ENCODE measurements around the gene GPC6.

The GPC6 gene

DNA sequence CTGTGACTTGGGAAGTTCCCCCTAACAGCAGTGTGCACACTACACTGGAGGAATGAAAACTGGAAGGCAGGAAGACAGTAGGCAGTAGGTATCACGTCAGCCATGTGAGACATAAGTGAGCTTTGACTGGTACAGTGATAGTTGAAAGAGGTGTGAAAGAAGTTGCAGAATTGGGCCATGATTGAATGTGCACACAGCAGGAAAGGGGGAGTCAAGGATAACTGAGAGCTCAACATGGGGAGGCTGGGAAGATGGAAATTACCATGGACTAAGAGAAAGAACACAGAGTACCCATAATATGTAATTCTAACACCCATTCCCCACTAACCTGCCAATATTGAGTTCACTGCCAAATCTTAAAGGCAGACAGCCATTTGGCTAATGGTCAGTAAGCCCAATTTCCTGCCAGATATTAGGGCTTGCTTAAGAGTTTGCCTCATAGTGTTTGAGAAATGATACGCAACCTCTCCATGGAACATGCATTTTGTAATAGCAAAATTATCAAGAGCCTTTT, 931.2 kb downstream of the GPC6 start:
- no peaks in the 10 kb centered on the region for H3K36me3 ChIP-seq (ENCODE audit: insufficient read depth, low read depth, low read length)
- H3K27me3 ChIP-seq (ENCODE audit: insufficient read depth, low read length), result no peaks in the 10 kb centered on the region
- no peak overlapping the region for H3K4me3 ChIP-seq (ENCODE audit: low read length)
- no peak overlapping the region for H3K9ac ChIP-seq (ENCODE audit: low read depth, low read length)
- peaks cover 3% of the 10 kb centered on the region; the same call in 1 of the 2 replicates for H3K4me1 ChIP-seq (ENCODE audit: insufficient read depth, low read length)
- 0 out of 2 replicates have a peak, but pooled peaks cover 4% of the 10 kb centered on the region for H3K9me3 ChIP-seq (ENCODE audit: insufficient read depth, low read depth, low read length)
- no peak overlapping the region for H3K27ac ChIP-seq (ENCODE audit: low read length)

DNA sequence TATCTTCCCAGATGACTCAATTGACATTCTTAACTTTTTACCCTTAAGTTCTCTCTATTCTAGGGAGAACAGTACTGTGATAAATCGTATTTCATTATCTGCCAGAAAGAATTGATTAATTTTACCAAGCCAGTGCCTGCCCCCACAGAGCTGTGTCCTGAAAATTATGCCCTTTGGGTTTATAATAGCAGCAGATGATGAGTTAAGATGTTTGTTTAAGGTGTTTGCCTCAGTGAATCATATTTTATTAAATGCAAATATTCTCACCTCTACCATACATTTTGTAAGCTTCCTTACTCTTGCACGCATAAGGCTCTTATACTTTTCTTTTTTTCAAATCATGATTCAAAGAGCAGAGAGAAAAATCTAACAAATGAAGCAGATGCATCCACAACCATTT, 934.3 kb downstream of the GPC6 start:
- Histone ChIP-seq H3K9ac (ENCODE audit: low read depth, low read length) (no peak overlapping the region), H3K4me3 (ENCODE audit: low read length) (no peak overlapping the region), H3K27ac (ENCODE audit: low read length) (no peak overlapping the region), H3K9me3 (ENCODE audit: insufficient read depth, low read depth, low read length) (0 out of 2 replicates have a peak, but pooled peaks cover 4% of the 10 kb centered on the region), H3K27me3 (ENCODE audit: insufficient read depth, low read length) (no peaks in the 10 kb centered on the region), H3K4me1 (ENCODE audit: insufficient read depth, low read length) (no peaks in the 10 kb centered on the region), H3K36me3 (ENCODE audit: insufficient read depth, low read depth, low read length) (no peaks in the 10 kb centered on the region)

DNA sequence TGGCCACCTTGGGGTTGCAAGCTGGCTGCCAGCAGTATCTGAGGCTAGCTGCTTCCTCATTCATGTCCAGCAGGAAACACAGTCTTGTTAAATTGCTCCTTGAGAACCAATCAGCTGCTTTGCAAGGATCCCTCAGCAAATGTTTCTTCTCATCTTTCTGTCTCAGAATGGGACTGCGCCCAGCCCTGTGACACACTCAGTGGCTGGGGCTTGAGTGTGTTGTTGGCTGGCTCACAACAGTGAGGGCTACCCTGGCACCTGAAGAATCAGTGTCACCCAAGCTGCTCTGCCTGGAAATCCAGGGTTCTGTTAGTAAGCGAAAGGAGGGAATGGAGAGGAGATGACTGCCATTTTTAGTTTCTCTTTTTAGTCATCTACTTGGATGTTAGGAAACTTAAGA, 935.7 kb downstream of the GPC6 start:
- Histone ChIP-seq H3K4me1 (ENCODE audit: insufficient read depth, low read length) (no peaks in the 10 kb centered on the region), H3K27me3 (ENCODE audit: insufficient read depth, low read length) (no peaks in the 10 kb centered on the region), H3K36me3 (ENCODE audit: insufficient read depth, low read depth, low read length) (no peaks in the 10 kb centered on the region), H3K27ac (ENCODE audit: low read length) (no peak overlapping the region), H3K9me3 (ENCODE audit: insufficient read depth, low read depth, low read length) (0 out of 2 replicates have a peak, but pooled peaks cover 4% of the 10 kb centered on the region), H3K9ac (ENCODE audit: low read depth, low read length) (no peak overlapping the region), H3K4me3 (ENCODE audit: low read length) (no peak overlapping the region)

DNA sequence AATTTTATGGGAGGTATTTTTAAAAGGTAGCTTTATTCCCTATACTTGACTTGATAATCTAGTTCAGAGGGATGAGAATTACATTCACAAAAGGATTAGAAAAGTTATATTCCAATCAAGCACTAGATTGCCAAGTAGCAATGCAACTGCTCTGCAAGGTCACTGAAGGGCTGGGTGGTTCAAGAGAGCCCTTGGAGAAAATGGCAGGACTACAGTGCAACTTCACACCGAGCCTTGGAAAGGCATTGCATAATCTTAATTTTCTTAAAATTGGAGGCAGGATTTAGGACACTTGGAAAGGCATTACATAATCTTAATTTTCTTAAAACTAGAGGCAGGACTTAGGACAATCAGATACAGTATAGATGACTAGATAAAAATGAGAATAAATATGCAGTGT, 936.9 kb downstream of the GPC6 start:
- H3K4me3 ChIP-seq (ENCODE audit: low read length), result no peak overlapping the region
- no peaks in the 10 kb centered on the region for H3K27me3 ChIP-seq (ENCODE audit: insufficient read depth, low read length)
- H3K36me3 ChIP-seq (ENCODE audit: insufficient read depth, low read depth, low read length), result no peaks in the 10 kb centered on the region
- 0 out of 2 replicates have a peak, but pooled peaks cover 4% of the 10 kb centered on the region for H3K9me3 ChIP-seq (ENCODE audit: insufficient read depth, low read depth, low read length)
- H3K27ac ChIP-seq (ENCODE audit: low read length), result no peak overlapping the region
- H3K4me1 ChIP-seq (ENCODE audit: insufficient read depth, low read length), result no peaks in the 10 kb centered on the region
- no peak overlapping the region for H3K9ac ChIP-seq (ENCODE audit: low read depth, low read length)

DNA sequence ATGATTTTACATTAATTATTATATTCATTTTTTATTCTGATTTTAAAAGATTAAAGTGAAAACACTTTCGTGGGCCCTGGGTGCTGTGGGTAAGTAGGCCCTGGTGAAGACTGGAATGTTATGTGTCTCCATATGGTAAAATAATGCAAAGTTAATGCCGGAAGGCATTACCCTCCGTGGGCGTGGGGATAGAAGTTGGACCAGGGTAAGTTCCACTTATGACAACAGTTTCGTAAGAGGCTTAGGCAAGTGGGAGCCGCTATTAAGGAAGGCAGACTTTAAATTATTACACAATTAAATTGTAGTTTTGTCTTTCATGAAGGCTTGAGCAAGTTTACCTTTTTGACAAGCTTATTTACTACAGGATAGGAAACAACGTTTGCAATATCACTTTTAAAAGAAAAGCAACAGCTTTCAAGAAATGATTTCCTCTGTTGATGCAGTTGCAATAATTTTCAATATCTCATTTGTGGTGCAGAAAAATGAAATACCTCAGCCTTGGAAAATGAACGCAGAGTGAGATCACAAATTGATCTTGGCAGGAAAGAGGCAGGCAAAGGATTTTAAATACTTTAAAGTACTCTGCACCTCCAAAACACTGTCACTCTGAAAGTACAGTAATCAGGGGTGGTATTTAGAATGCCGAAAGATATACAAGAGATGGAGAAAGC, 942.3 kb downstream of the GPC6 start:
- Histone ChIP-seq H3K4me1 (ENCODE audit: insufficient read depth, low read length) (peaks cover 17% of the 10 kb centered on the region; the same call in 1 of the 2 replicates), H3K27me3 (ENCODE audit: insufficient read depth, low read length) (no peaks in the 10 kb centered on the region), H3K9ac (ENCODE audit: low read depth, low read length) (no peak overlapping the region), H3K27ac (ENCODE audit: low read length) (no peak overlapping the region), H3K36me3 (ENCODE audit: insufficient read depth, low read depth, low read length) (no peaks in the 10 kb centered on the region), H3K4me3 (ENCODE audit: low read length) (no peak overlapping the region), H3K9me3 (ENCODE audit: insufficient read depth, low read depth, low read length) (no peaks in the 10 kb centered on the region)

DNA sequence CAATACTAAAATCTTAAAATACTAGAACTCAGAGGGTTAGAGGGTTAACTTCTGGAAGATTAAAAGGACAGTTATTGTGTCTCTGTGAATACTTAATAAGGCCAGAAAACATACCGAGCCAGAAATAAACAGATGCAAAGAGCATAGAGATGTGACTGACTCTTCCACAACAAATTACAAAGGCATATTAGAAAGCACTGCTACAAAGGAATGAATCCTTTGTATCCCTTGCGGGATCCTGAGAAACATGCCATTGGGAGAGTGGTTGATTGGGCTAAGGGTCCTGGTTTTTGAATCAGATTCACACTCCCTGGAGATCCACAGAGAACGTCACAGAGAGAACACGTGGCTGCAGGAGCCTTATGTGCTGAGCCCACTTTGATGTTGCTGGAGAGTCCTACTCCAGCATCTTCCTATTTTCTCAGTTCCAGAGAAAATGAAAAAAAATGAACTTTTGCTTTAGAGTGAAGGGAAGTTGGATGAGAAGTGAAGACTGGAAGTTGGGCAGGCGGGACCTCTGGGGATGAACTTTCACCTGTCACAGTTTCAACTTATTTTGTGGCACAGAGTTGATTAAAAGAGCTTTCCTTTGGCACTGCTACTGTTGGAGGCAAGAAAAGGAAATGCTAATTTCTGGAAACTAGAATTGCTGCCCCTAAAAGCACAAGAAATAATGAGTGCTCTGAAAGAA, 943.0 kb downstream of the GPC6 start:
- Histone ChIP-seq H3K4me3 (ENCODE audit: low read length) (no peak overlapping the region), H3K27me3 (ENCODE audit: insufficient read depth, low read length) (no peaks in the 10 kb centered on the region), H3K9me3 (ENCODE audit: insufficient read depth, low read depth, low read length) (no peaks in the 10 kb centered on the region), H3K4me1 (ENCODE audit: insufficient read depth, low read length) (peaks cover 17% of the 10 kb centered on the region; the same call in 1 of the 2 replicates), H3K9ac (ENCODE audit: low read depth, low read length) (no peak overlapping the region), H3K27ac (ENCODE audit: low read length) (no peak overlapping the region), H3K36me3 (ENCODE audit: insufficient read depth, low read depth, low read length) (no peaks in the 10 kb centered on the region)

DNA sequence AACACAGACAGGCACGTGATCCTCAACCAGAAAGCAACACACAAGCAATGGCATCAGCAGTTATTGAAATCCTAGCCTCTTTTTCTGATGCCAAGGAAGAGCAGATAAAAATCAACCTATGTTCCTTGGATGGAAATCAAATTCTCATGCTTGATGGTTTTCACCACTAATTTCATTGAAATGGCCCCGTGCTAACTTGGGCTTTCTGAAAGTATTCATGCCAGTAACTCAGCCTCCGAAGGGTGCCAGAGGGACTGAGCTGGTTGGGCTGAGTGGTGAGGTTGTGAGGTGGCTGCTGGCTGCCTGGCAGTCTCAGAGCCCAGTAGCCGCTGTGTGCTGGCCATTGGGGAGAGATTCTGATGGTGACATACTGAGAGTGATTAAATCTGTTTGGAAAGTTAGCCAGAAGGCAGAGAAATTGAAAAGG, 943.6 kb downstream of the GPC6 start:
- Histone ChIP-seq H3K27ac (ENCODE audit: low read length) (no peak overlapping the region), H3K4me1 (ENCODE audit: insufficient read depth, low read length) (peaks cover 17% of the 10 kb centered on the region; the same call in 1 of the 2 replicates), H3K4me3 (ENCODE audit: low read length) (no peak overlapping the region)

DNA sequence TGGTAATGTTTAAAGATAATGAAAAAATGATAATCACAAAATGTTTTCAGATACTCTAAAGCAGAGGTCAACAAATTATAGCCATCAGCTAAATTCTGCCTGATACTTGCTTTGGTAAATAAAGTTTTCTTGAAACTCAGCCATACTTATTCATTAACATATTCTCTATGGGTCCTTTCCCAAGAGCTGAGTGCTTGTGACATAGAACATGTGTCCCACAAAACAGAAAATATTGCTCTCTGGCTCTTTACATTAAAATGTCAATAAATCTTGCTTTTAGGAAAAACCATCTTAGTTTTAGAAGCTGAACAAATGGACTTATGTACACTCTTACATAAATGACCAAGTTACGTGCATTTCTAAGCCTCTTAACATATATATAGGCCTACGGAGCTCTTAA, 945.8 kb downstream of the GPC6 start:
- Histone ChIP-seq H3K4me1 (ENCODE audit: insufficient read depth, low read length) (peaks cover 17% of the 10 kb centered on the region; the same call in 1 of the 2 replicates), H3K36me3 (ENCODE audit: insufficient read depth, low read depth, low read length) (no peaks in the 10 kb centered on the region), H3K27me3 (ENCODE audit: insufficient read depth, low read length) (no peaks in the 10 kb centered on the region), H3K9ac (ENCODE audit: low read depth, low read length) (no peak overlapping the region), H3K27ac (ENCODE audit: low read length) (no peak overlapping the region), H3K4me3 (ENCODE audit: low read length) (no peak overlapping the region), H3K9me3 (ENCODE audit: insufficient read depth, low read depth, low read length) (no peaks in the 10 kb centered on the region)

More for the DNA sequence above, 943.6 kb downstream of the GPC6 start:
- H3K9me3 ChIP-seq (ENCODE audit: insufficient read depth, low read depth, low read length), result no peaks in the 10 kb centered on the region
- H3K9ac ChIP-seq (ENCODE audit: low read depth, low read length), result no peak overlapping the region
- H3K27me3 ChIP-seq (ENCODE audit: insufficient read depth, low read length), result no peaks in the 10 kb centered on the region
- no peaks in the 10 kb centered on the region for H3K36me3 ChIP-seq (ENCODE audit: insufficient read depth, low read depth, low read length)

DNA sequence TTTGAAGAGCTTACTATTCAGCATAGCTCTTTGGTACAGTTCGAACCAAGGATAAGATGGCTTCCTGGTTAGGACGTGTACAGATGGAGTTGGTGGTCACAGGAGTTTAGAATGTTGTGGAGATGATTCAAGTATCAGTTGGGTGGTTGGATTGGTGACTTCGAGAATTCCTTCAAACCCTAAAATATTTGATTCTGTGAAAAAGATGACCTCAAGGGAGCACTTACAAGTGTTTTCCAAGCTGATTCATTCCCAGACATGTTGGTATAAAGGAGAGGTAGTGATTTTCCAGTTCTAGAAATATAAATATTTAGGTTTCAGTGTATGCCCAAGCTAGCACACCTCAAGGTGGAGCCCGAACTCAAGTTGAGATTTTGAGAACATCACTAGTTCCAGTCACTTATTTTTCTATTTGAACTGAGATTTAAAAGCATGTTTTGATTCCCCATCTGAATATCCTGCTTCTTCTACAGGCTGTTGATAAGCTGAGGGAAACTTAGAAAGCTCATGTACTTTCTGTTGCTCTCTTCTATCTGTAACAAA, 946.8 kb downstream of the GPC6 start:
- no peak overlapping the region for H3K4me3 ChIP-seq (ENCODE audit: low read length)
- peaks cover 17% of the 10 kb centered on the region; the same call in 1 of the 2 replicates for H3K4me1 ChIP-seq (ENCODE audit: insufficient read depth, low read length)
- no peak overlapping the region for H3K9ac ChIP-seq (ENCODE audit: low read depth, low read length)
- H3K27me3 ChIP-seq (ENCODE audit: insufficient read depth, low read length), result no peaks in the 10 kb centered on the region
- H3K9me3 ChIP-seq (ENCODE audit: insufficient read depth, low read depth, low read length), result no peaks in the 10 kb centered on the region
- no peaks in the 10 kb centered on the region for H3K36me3 ChIP-seq (ENCODE audit: insufficient read depth, low read depth, low read length)
- H3K27ac ChIP-seq (ENCODE audit: low read length), result no peak overlapping the region

DNA sequence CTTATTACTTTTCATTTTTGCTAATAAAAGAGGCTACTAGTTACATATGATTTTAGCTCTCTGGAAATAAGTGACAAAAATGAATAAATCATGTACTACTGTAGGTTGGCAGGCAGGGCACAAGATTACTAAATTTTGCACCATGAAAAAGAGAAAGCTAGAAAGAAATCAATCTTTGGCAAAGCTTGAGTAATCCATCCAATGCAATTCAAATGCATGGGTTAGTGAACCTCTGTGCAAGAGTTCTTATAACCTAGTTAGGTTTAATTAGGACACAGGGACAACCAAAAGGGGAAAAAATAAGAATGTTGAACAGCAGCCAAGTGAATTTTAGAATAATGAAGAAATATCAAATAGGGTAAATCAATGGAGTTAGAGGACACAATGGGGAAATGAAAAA, 947.4 kb downstream of the GPC6 start:
- no peaks in the 10 kb centered on the region for H3K27me3 ChIP-seq (ENCODE audit: insufficient read depth, low read length)
- no peak overlapping the region for H3K4me3 ChIP-seq (ENCODE audit: low read length)
- H3K27ac ChIP-seq (ENCODE audit: low read length), result no peak overlapping the region
- peaks cover 17% of the 10 kb centered on the region; the same call in 1 of the 2 replicates for H3K4me1 ChIP-seq (ENCODE audit: insufficient read depth, low read length)
- H3K36me3 ChIP-seq (ENCODE audit: insufficient read depth, low read depth, low read length), result no peaks in the 10 kb centered on the region
- no peak overlapping the region for H3K9ac ChIP-seq (ENCODE audit: low read depth, low read length)
- H3K9me3 ChIP-seq (ENCODE audit: insufficient read depth, low read depth, low read length), result no peaks in the 10 kb centered on the region

DNA sequence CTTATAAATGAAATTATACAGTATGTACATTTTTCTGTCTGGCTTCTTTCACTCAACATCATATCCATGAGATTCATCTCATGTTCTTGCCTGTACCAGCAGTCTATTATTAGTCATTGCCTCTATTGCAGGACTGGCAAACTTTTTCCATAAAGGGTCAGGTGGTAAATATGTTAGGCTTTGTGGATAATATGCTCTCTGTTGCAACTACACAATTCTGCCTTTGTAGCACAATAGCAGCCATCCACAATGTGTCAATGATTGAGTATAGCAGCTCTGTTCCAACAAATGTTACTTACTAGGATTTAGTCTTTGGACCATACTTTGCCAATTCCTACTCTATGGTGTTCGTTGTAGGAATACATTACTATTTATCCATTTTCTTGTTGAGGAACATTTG, 948.5 kb downstream of the GPC6 start:
- no peaks in the 10 kb centered on the region for H3K9me3 ChIP-seq (ENCODE audit: insufficient read depth, low read depth, low read length)
- no peak overlapping the region for H3K9ac ChIP-seq (ENCODE audit: low read depth, low read length)
- H3K4me1 ChIP-seq (ENCODE audit: insufficient read depth, low read length), result peaks cover 15% of the 10 kb centered on the region; the same call in 1 of the 2 replicates

More for the DNA sequence above, 948.5 kb downstream of the GPC6 start:
- no peak overlapping the region for H3K27ac ChIP-seq (ENCODE audit: low read length)
- no peaks in the 10 kb centered on the region for H3K27me3 ChIP-seq (ENCODE audit: insufficient read depth, low read length)
- H3K4me3 ChIP-seq (ENCODE audit: low read length), result no peak overlapping the region
- no peaks in the 10 kb centered on the region for H3K36me3 ChIP-seq (ENCODE audit: insufficient read depth, low read depth, low read length)
